Camera-type eye (tissue), 1 donor: ENCODE results near the gene FAM168B. TPM values are rescaled to one million over a fixed set of nuclear protein-coding genes. Genes with fewer than 3 reads are reported as not detected.

ENCODE experiments used
- total RNA-seq: library from RNA; depleted of rRNA; stranded (reverse); fragments of >200 nt; gene quantifications from one replicate; pipeline ENCODE4 v1.2.3, GENCODE V29; 2014

FAM168B gene
- 161 TPM for total RNA-seq

GRCh38 chr2:131093006-131093695, at the start of gene FAM168B:
Gene FAM168B (minus strand): TSS chr2:131093460. CDS start chr2:131082646, 10,814 bp downstream.

GRCh38 chr2:131105156-131105949, 12.1 kb upstream of the FAM168B start, which contains the start of gene PLEKHB2:
Gene PLEKHB2 (plus strand): TSS chr2:131105336. CDS start chr2:131120942, 15,606 bp downstream.

Other genes with a start within 250 kb of the FAM168B start
- gene PLEKHB2, start 11.9 kb upstream of the FAM168B start, total RNA-seq: 103 TPM
- gene POTEE, start 116.1 kb upstream of the FAM168B start, total RNA-seq: not detected